ENCODE measurements around the gene OSBPL2. TPM values are rescaled to one million over a fixed set of nuclear protein-coding genes. Genes with fewer than 3 reads are reported as not detected.

Gene OSBPL2
- polyA plus RNA-seq, 1 donor = 35.7 TPM

GRCh38 chr20:62313460-62314338 lies 75.4 kb downstream of the OSBPL2 start:
- Histone ChIP-seq H3K27me3 (ENCODE audit: control insufficient read depth, insufficient read depth, low read length) (no peaks in the 10 kb centered on the region), H3K4me3 (ENCODE audit: low read length) (no peak overlapping the region), H3K27ac (ENCODE audit: low read length) (no peak overlapping the region), H3K36me3 (ENCODE audit: control insufficient read depth, insufficient read depth, low read length) (peaks cover 62% of the 10 kb centered on the region), H3K9me3 (ENCODE audit: control insufficient read depth, low read depth, low read length) (peaks cover 3% of the 10 kb centered on the region), H3K4me1 (ENCODE audit: control insufficient read depth, insufficient read depth, low read length) (no peaks in the 10 kb centered on the region)
- no CpG with 5 or more reads among the region's 55 CpGs for WGBS (ENCODE audit: insufficient coverage, low lambda C conversion rate)
- no peak for DNase-seq

GRCh38 chr20:62314339-62314638 lies 76.0 kb downstream of the OSBPL2 start:
- Histone ChIP-seq H3K27me3 (ENCODE audit: control insufficient read depth, insufficient read depth, low read length) (no peaks in the 10 kb centered on the region), H3K27ac (ENCODE audit: low read length) (no peak overlapping the region), H3K4me1 (ENCODE audit: control insufficient read depth, insufficient read depth, low read length) (no peaks in the 10 kb centered on the region), H3K4me3 (ENCODE audit: low read length) (no peak overlapping the region), H3K36me3 (ENCODE audit: control insufficient read depth, insufficient read depth, low read length) (peaks cover 62% of the 10 kb centered on the region), H3K9me3 (ENCODE audit: control insufficient read depth, low read depth, low read length) (peaks cover 3% of the 10 kb centered on the region)
- DNase-seq = no peak
- no CpG with 5 or more reads among the region's 12 CpGs for WGBS (ENCODE audit: insufficient coverage, low lambda C conversion rate)

GRCh38 chr20:62314711-62315302 lies 76.5 kb downstream of the OSBPL2 start:
- WGBS (ENCODE audit: insufficient coverage, low lambda C conversion rate) = no CpG with 5 or more reads among the region's 25 CpGs
- Histone ChIP-seq H3K36me3 (ENCODE audit: control insufficient read depth, insufficient read depth, low read length) (peaks cover 62% of the 10 kb centered on the region), H3K4me3 (ENCODE audit: low read length) (no peak overlapping the region), H3K27ac (ENCODE audit: low read length) (no peak overlapping the region), H3K9me3 (ENCODE audit: control insufficient read depth, low read depth, low read length) (peaks cover 3% of the 10 kb centered on the region), H3K27me3 (ENCODE audit: control insufficient read depth, insufficient read depth, low read length) (no peaks in the 10 kb centered on the region), H3K4me1 (ENCODE audit: control insufficient read depth, insufficient read depth, low read length) (no peaks in the 10 kb centered on the region)
- DNase-seq = no peak

- DNase-seq = no peak
- H3K27ac ChIP-seq (ENCODE audit: low read length) = no peak overlapping the region
- H3K36me3 ChIP-seq (ENCODE audit: control insufficient read depth, insufficient read depth, low read length) = peaks cover 59% of the 10 kb centered on the region
- H3K4me1 ChIP-seq (ENCODE audit: control insufficient read depth, insufficient read depth, low read length) = no peaks in the 10 kb centered on the region
- H3K4me3 ChIP-seq (ENCODE audit: low read length) = no peak overlapping the region
- H3K27me3 ChIP-seq (ENCODE audit: control insufficient read depth, insufficient read depth, low read length) = no peaks in the 10 kb centered on the region
- WGBS (ENCODE audit: insufficient coverage, low lambda C conversion rate) = no CpG with 5 or more reads among the region's 12 CpGs
- peaks cover 3% of the 10 kb centered on the region for H3K9me3 ChIP-seq (ENCODE audit: control insufficient read depth, low read depth, low read length)
Observed at GRCh38 chr20:62315773-62316172, 77.5 kb downstream of the OSBPL2 start.

- Histone ChIP-seq H3K27ac (ENCODE audit: low read length) (no peak overlapping the region), H3K9me3 (ENCODE audit: control insufficient read depth, low read depth, low read length) (peaks cover 3% of the 10 kb centered on the region), H3K36me3 (ENCODE audit: control insufficient read depth, insufficient read depth, low read length) (peaks cover 52% of the 10 kb centered on the region), H3K4me1 (ENCODE audit: control insufficient read depth, insufficient read depth, low read length) (no peaks in the 10 kb centered on the region), H3K4me3 (ENCODE audit: low read length) (no peak overlapping the region), H3K27me3 (ENCODE audit: control insufficient read depth, insufficient read depth, low read length) (no peaks in the 10 kb centered on the region)
- WGBS (ENCODE audit: insufficient coverage, low lambda C conversion rate) = no CpG with 5 or more reads among the region's 40 CpGs
- no peak for DNase-seq
Observed at GRCh38 chr20:62316331-62317166, 78.2 kb downstream of the OSBPL2 start.

GRCh38 chr20:62317167-62317655 lies 78.9 kb downstream of the OSBPL2 start:
- H3K4me1 ChIP-seq (ENCODE audit: control insufficient read depth, insufficient read depth, low read length) = no peaks in the 10 kb centered on the region
- no peak overlapping the region for H3K27ac ChIP-seq (ENCODE audit: low read length)
- WGBS (ENCODE audit: insufficient coverage, low lambda C conversion rate) = no CpG with 5 or more reads among the region's 18 CpGs
- DNase-seq = no peak
- peaks cover 3% of the 10 kb centered on the region for H3K9me3 ChIP-seq (ENCODE audit: control insufficient read depth, low read depth, low read length)
- peaks cover 54% of the 10 kb centered on the region for H3K36me3 ChIP-seq (ENCODE audit: control insufficient read depth, insufficient read depth, low read length)
- no peak overlapping the region for H3K4me3 ChIP-seq (ENCODE audit: low read length)
- H3K27me3 ChIP-seq (ENCODE audit: control insufficient read depth, insufficient read depth, low read length) = no peaks in the 10 kb centered on the region

GRCh38 chr20:62318400-62319345 lies 80.4 kb downstream of the OSBPL2 start:
- Histone ChIP-seq H3K9me3 (ENCODE audit: control insufficient read depth, low read depth, low read length) (peaks cover 3% of the 10 kb centered on the region), H3K27me3 (ENCODE audit: control insufficient read depth, insufficient read depth, low read length) (no peaks in the 10 kb centered on the region), H3K36me3 (ENCODE audit: control insufficient read depth, insufficient read depth, low read length) (peaks cover 50% of the 10 kb centered on the region), H3K4me1 (ENCODE audit: control insufficient read depth, insufficient read depth, low read length) (no peaks in the 10 kb centered on the region), H3K4me3 (ENCODE audit: low read length) (no peak overlapping the region), H3K27ac (ENCODE audit: low read length) (no peak overlapping the region)
- no CpG with 5 or more reads among the region's 36 CpGs for WGBS (ENCODE audit: insufficient coverage, low lambda C conversion rate)
- DNase-seq = no peak

- peaks cover 52% of the 10 kb centered on the region for H3K36me3 ChIP-seq (ENCODE audit: control insufficient read depth, insufficient read depth, low read length)
- no CpG with 5 or more reads among the region's 29 CpGs for WGBS (ENCODE audit: insufficient coverage, low lambda C conversion rate)
- H3K27me3 ChIP-seq (ENCODE audit: control insufficient read depth, insufficient read depth, low read length) = no peaks in the 10 kb centered on the region
- no peak overlapping the region for H3K4me3 ChIP-seq (ENCODE audit: low read length)
- no peak overlapping the region for H3K27ac ChIP-seq (ENCODE audit: low read length)
- DNase-seq = no peak
- peaks cover 3% of the 10 kb centered on the region for H3K9me3 ChIP-seq (ENCODE audit: control insufficient read depth, low read depth, low read length)
- H3K4me1 ChIP-seq (ENCODE audit: control insufficient read depth, insufficient read depth, low read length) = no peaks in the 10 kb centered on the region
Observed at GRCh38 chr20:62319346-62319909, 81.1 kb downstream of the OSBPL2 start.

GRCh38 chr20:62320581-62321354 lies 82.4 kb downstream of the OSBPL2 start:
- DNase-seq = no peak
- Histone ChIP-seq H3K4me3 (ENCODE audit: low read length) (no peak overlapping the region), H3K27ac (ENCODE audit: low read length) (no peak overlapping the region), H3K9me3 (ENCODE audit: control insufficient read depth, low read depth, low read length) (peaks cover 3% of the 10 kb centered on the region), H3K27me3 (ENCODE audit: control insufficient read depth, insufficient read depth, low read length) (no peaks in the 10 kb centered on the region), H3K4me1 (ENCODE audit: control insufficient read depth, insufficient read depth, low read length) (no peaks in the 10 kb centered on the region), H3K36me3 (ENCODE audit: control insufficient read depth, insufficient read depth, low read length) (peaks cover 43% of the 10 kb centered on the region)
- WGBS (ENCODE audit: insufficient coverage, low lambda C conversion rate) = no CpG with 5 or more reads among the region's 22 CpGs
